Measurements from ENCODE around the gene ABCD4.

GRCh38 chr14:74350211-74350927, 47.6 kb upstream of the ABCD4 start:
- TF ChIP-seq CTCF (IDR thresholded peaks at IDR 0.05) (no peak), POLR2A (IDR thresholded peaks at IDR 0.05) (no peak)
